LHCN-M2 (cell line): ENCODE measurements around the gene SLC6A1. TPM values are rescaled to one million over a fixed set of nuclear protein-coding genes. Genes with fewer than 3 reads are reported as not detected.

ENCODE experiments used
- DNase-seq: peaks from one replicate; pipeline ENCODE4 v3.0.0-alpha.2; 2012; ENCODE audit warnings: low read depth
- polyA plus RNA-seq: library from polyadenylated mRNA; unstranded; fragments of >200 nt; gene quantifications from one replicate; pipeline ENCODE4 v1.2.1, GENCODE V29; 2012; ENCODE audit warnings: missing spikeins
- total RNA-seq: library from RNA; depleted of rRNA; stranded (reverse); fragments of >200 nt; gene quantifications from 2 replicates; pipeline ENCODE4 v1.2.3, GENCODE V29; 2014; rRNA removed

Gene SLC6A1
- under 0.01 TPM in 1 of 2 replicates, not detected in the other for total RNA-seq
- polyA plus RNA-seq: not detected

DNA sequence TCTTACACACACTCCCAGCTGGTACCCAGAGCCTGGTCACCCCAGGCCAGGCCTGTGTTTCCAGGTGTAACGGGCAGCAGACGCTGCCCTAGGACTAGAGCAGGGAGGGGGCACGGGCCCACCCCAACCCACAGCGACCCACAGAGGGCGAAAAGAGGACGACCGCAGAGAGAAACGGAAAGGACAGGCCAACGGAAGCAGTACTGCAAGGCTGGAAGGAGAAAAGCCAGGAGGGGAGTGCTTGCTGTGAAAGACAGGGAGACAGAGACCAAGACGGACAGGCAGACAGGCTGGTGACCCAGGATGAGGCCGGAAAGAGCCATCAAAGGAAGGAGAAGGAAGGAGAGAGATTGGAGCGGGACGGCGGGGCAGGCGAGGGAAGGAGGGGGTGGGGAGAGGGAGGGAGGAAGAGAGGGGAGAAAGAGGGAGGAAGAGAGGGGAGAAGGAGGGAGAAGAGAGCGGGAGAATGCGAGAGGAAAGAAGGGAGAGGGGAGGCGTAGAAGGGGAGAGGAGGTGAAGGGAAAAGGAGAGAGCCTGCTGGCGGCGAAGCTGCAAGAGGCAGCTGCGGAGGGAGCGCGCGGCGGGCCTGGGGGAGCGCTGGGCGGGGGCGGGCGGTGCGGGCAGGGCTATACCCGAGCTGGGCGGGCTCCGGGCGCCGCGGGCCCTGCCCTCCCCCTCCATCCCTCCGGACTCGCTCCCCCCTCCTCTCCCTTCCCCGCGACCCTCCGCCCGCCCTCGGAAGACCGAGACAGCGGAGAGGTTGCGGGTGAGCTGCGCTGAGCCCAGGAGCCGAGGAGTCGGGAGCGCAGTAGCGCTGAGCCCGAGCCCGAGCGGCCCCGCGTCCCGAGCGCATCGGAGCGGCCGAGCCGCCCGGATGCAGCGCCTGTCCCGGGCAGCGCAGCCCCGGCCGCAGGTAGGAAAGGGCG lies at the start of gene SLC6A1:
Gene SLC6A1, plus strand, starts transcription at position 732 of the 926 bp plus-strand sequence. CDS start 24,464 bp downstream, outside the sequence.
- DNase-seq: no peak

DNA sequence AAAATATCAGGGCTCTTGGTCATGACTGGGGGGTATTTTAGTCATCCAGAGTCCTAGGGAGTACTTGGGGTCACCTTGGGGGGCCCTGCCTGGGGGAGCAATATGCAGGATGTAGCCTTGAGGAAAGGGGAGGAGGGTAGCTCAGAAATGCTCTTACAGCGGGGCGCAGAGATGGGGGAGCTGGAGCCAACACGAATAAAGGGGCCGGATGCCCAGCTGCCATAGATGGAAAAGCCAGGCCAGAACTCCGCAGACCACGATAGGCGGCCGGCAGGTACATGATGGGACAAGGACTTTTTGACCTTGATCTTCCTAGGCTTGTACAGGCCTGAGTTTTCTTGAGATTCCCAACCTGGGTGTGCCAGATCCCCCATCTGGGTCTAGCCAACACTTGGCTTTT lies 47.7 kb upstream of the SLC6A1 start:
- no peak for DNase-seq

DNA sequence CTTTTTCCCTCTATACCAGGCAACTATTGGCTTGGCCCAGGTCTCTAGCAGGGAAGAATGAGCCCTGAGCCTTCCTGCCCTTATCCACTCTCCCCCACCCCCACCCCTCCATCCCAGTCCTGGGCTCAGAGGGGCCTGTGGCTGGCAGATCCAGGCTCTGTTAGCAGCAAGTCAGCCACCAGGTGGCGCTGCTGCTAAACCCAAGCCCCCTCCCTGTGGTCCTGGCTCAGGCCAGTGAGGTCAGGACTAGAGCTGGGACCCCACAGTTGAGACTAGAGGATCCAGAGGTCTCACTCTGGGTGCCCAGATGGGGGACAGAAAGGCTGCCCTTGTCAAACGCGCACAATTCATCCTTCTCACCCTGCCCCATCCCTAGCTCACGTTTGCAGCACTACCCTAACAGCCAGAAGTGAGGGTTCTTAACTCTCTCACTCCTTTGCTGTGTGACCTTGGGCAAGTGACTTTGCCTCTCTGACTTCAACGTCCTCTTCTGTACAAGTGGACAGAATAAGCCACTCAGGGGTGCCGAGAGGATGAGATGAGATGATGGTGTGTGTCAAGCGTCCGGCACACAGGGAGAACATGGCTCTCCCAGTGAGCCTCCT lies 46.8 kb upstream of the SLC6A1 start:
- peak; percentile 27 for DNase-seq

DNA sequence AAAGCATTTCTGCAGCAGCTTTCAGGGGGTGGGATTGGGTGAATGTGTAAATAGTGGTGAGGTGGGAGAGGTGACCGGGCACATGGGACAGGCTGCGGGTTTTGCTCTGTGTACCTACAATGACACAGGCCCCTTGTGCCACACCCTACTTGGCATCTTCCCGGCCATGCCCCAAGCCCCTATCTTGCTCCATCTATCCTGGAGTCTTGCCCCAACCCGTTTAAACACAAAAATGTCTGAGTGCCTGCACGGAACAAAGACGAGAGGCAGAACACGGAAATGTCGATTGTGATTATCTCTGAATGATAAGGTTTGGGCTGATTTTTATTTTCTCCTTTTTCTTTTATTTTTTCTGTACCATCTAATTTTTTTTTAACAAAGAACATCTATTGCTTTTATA lies 46.0 kb upstream of the SLC6A1 start:
- DNase-seq: no peak

DNA sequence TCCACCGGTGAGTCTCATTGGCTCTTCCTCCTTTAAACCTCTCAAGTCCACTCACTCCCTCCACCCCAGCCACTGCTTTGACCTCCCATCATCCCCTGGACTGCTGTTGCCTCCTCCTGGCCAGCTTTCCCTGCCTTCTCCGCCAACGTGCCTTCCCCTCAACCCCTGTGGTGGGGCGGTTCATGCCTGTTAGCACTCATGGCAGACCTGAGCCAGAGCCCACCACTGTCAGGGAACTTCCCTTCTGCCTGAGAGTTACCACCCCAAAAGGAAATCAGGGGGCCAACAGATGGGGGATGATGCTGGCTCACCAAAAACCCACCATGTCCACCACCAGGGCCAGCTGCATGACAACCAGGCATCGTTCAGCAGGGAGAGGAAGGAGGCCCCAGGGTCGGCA lies 44.2 kb upstream of the SLC6A1 start:
- DNase-seq: no peak

DNA sequence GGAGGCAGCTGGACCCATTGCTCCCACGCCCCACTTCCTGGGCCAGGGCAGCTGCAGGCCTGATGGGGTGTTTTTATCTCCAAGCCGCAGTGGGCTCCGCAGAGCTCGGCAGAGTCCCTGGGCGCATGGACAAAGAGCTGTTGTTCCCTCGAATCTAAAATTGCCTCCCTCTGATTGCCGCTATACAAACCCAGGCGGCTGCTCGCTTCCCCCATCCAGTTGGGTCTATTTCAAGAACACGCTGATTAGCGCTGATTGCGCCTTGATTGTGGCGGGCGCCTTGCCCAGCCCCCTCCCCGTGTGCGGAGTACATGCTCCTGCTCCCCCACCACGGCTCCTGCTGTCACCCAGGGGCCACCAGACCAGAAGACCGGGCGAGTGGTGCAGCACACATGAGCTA lies 43.4 kb upstream of the SLC6A1 start:
- no peak for DNase-seq

DNA sequence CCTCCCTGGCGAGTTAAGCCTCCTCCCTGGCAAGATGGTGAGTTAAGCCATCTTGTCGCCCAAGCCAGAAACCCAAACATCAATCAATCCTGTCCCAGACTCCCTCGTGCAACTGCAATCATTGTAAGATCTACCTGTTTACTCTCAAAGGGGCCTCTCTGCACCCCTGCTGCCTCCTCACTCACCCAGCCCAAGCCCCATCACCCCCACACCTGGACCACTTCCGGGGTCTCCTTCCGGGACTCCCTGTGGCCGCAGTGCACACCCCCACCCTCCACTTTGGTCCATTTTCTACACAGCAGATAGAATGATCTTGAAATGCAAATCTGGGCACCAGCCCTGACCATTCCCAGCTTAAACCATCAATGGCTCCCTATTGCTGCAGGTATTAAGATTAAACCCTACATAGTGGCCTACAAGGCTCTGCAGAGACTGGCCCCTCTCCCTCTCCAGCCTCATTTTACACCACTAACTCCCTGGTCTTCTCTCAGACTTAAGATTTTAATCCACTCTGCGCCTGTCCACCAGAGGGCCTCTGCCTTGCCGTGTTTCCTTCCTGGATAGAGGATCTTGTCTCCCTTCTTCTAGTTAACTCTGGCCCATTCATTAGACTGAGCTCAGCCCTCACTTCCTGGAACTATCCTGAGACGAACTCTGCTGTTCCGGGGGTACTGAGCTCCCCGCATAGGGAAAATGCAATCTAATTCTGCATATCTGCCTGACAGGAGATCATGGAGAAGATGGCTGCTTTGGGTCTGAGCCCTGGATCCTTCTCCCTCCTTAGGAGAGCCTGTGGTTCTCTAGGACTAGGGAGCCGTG lies 41.9 kb upstream of the SLC6A1 start:
- DNase-seq: peak; percentile 57

DNA sequence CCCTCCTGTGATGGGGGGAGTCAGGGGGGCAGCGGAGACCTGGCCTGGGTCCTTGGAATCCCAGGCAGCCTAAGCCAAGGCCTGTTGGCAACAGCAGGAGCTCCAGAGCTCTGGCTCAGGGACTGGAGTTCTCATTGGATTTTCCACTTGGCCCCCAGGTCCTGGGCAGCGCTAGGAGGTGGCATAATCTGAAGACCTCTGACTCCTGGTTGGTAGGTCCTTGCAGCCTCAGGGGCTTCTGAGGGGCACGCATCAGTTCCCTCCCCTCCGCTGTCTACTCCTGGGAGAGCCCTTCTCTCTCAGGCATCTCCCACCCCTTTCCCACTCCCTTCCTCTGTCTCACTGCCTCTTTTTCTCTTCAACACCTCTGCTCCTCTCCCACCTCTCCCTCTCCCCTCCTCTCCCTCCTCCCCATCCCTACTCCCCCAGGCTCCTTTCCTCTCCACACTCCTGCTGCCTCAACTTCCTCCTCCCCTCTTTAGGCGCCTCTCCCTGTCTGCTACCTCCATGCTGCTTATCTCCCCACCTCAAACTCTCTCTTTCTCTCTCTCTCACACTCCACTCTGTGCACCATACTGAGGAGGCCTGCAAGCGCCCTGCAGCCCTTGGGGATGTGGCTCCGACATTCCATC lies 41.1 kb upstream of the SLC6A1 start:
- no peak for DNase-seq

DNA sequence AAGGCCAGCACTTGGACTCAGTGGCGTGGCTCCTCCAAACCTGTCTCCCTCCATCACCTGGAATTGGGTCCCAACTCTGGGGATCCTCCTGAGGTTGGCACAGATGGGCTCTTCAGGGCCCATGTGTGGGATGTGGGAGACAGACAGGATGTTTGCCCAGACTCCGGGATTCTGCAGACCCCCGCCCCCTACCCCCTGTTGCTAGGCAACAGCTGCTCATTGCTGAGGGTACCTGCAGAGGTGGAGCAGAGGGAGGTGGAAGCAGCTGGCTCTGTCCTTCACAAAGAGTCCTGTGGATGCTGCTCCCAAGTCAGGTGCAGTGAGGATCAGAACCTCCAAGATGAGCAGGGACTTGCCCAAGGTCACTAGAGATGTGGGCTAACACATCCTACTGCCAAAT lies 40.0 kb upstream of the SLC6A1 start:
- DNase-seq: no peak

DNA sequence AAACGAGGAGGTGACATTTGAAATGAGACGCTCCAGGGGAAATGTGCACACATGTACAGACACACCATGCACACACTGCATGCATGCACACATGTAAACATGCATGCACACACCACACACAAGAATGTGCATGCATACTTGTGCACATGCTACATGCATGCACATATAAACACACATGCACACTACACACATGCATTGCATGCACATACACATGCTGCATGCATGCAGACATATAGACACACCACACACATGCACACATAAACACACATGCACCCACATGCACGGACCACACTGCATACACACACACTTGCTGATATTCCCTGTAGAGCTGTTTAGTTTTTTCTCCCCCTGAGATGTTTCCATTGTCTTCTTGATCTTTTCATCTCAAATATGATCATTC lies 37.8 kb upstream of the SLC6A1 start:
- no peak for DNase-seq

DNA sequence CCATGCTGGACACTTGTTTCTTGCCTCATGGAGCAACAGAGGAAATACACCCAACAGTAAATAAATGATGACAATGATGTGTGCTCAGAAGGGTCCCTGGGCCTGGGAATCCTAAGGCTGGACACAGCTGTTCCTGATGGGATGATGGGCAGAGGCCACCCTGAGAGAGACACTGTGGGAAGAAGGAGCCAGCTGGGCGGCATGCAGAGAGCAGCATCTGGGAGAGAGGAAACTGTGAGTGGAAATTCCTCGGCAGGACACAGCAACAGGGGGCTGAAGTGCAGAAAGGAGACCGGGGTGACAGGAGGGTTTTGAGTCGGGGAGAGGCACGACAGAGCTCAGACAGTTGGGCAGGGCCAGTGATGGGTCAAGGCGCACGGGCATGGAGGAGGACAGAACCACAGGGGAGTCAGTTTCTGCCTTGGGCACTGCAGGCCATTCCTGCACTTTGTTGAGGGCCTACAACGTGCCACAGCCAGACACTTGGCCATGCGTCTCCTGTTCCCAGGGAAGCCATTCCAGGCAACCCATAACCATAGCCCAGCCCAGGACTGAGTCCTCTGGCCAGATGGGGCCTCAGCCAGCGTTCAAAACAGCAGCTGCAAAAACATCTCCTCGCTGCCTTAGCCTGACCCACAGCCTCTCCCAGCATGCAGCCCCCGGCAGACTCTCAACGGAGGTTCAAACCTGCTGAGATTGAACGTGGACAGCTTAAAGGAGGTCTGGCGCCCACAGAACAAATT lies 36.7 kb upstream of the SLC6A1 start:
- DNase-seq: peak; percentile 89

DNA sequence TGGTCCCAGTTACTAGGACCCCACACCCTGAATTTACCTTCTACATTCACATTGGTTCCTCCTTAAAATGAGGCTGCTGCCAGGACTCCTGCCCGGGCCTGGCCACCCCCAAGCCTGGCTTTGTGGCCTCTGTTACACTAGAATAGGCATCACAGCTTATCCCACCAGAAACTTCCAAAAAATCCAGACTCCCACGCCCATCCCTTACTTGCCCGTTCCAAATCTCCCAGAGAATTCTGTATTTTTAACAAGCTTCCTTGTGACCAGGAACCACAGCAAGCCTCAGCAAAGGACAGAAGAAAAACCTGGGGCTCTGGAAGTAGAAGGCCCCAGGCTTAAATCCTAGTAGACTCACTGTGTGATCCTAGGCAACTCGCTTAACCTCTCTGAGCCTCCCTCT lies 36.0 kb upstream of the SLC6A1 start:
- no peak for DNase-seq

DNA sequence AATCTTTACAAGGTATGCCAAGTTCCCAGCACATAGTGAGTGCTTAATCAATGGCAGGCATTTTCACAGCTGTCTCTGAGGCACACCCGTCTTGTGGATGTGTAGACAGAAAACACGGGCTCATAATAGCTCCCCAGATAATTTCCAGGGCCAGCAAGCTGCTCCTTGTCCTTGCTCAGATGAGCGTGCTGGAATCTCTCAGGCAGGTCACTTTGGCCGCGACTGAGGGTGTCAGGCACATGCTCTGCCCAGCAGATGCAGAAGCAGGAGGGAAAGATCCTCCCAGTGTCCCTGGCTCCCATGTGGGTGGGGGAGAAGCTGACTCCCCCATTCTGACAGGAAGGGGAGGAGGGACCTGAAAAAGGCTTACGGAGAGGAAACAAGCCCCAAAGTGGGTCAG lies 35.6 kb upstream of the SLC6A1 start:
- peak; percentile 40 for DNase-seq

DNA sequence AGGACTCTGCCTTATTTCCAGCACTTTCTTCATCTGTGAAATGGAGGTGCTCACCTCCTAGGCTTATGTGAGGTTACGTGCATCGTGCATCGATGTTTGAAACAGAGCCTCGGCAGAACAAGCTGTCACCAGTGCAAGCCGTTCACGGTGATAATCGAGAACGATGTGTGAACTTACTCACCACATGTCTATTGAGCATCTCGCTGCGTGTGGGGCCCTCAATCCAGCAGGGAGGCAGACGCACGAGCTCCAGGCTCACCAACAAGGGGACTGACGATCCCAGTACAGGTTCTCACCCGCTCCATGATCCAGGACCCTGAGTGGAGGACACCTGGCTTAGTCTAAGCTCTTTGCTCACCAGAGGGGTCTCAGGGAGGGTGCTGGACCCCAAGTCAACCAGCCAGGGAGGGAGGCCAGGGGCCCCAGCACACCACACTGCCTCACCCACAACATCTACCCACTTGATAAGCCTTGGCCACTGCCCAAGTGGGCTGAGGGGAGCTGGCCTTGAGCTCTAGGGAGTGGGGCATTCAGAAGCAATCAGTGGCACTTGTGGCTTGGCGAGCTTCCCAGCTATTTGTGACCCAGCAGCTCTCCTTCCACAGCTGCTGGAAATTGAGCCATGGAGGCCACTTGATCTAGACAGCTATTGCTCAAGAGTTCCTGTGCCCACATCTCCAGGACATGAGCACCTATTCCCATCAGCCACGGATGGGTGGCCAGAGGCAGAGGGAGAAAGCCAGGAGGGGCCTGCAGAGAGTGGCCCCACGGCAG lies 34.4 kb upstream of the SLC6A1 start:
- DNase-seq: peak; percentile 74

DNA sequence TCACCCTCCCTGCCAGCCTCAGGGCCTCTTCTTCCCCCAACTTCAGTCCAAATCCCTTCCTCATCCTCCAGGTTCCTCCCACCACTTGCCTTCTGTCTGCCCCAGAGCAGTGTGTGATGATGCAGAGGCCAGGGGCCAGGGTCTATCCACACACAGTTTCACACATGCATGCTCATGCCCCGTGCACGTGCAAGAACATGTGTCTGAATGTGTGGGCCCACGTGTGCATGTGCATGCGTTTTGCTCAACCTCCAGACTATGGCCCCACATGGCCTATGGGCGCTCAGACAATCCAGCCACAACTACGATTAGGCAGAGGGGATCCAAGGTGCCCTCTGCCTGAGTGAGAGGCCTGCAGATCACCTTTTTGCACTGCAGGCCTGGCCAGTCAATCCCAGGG lies 32.3 kb upstream of the SLC6A1 start:
- no peak for DNase-seq

DNA sequence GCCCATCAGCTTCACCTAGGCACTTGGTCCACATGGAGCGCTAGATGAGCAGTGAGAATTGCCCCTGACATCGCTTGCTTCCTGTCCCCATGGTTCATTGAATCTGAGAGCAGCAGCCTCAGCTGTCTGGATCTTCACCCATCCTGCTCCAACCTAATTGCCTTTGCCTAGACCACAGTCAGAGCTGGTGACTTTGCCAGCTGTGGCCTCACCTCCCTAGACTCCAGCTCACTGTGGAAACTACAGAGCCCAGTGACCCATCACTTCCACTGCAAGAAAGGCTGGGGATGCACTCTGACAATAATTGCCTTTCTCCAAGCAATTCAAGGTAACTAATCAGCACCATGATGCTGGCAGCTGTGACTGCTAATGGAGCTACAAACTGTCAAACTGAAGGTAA lies 30.6 kb upstream of the SLC6A1 start:
- DNase-seq: no peak

DNA sequence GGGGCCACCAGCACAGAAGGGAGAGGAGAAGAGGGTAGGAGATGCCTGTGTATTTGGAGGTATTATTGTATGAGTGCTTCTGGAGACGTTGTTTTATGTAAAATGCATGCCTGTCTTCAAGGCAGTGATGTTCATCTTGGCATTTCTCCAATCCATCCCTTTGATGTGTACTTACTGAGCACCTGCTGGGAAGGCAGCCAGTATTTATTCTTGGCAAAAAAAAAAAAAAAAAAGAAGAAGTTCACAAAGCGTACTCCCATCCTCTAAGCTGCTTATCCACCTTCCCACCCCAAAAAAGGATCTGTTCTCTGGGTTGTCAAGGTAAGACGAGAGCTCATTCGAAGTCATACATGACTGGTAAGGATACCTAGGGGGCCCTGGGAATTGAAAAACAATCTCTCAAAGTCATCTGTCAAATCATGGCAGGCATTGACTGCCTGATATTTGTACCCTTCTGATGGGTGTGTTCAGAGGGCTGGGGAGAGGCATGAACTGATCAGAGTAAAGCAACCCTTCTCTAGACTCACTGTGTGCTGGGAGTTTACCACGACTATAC lies 30.0 kb upstream of the SLC6A1 start:
- no peak for DNase-seq

DNA sequence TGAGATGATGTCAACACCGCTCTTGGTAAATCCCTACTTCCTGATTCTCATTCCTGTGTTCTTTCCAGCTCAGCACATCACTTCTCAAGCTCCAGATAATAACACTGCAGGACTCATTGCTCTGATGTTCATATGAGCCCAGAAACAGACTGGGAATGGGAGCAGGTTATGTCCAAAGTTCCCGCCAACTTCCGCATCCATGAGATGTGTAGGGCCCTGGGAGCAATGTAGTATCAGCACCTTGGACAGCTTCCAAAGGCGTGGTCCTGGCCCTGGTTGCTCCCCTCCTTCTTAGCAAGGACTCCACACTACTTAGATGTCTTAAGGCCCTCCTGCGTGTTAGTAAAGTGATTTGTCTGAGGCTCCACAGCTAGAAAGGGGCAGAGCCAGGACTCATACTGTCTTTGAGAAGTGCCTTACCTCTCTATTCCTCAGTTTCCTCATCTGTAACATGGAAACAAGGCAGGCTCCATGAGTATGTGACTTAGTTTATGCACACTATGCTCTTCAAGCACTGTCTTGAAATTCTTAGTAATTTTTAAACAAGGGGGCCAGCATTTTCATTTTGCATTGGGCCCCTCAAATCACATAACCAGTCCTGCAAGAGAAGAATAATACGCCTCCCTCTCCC lies 27.9 kb upstream of the SLC6A1 start:
- peak; percentile 20 for DNase-seq

DNA sequence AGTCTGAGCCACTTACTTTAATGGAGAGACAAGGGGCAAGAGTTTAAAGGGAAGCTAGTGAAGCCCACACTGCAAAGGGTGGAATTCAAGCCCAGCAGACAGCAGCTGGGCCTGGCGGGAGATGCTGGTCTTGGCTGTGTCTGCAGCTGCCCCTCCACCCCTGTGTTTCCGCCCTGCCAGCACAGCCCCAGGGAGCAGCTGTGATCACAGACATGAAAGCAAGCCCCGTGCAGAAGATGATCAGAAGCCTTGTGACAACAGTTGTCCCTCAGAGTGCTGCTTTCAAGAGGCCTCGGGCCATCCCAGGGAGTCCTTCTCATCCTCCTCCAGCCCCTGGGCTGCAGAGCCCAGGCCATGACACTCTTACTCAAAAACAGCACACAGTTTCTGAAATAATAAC lies 24.1 kb upstream of the SLC6A1 start:
- DNase-seq: peak; percentile 41
